Stomach (tissue), 9 donors: ENCODE measurements around the gene BCL2L11. TPM values are rescaled to one million over a fixed set of nuclear protein-coding genes. Genes with fewer than 3 reads are reported as not detected.

Source experiments
- DNase-seq, 2 donors: peaks; one replicate each; pipeline versions ENCODE4 v3.0.0 to v3.0.0-alpha.2; 2013 to 2019
- H3K27ac ChIP-seq, 5 donors: fragments of 200-600 bp in 4 of 5; sonication (generic) in 4 of 5; one replicate each; pipeline ENCODE4 v1.5.1; 2013 to 2019; ENCODE audit warnings: mild to moderate bottlenecking in 1 of 5, moderate library complexity in 1 of 5
- H3K27me3 ChIP-seq, 3 donors: fragments of 200-600 bp; sonication (generic); one replicate each; pipeline ENCODE4 v1.5.1; 2017 to 2019; ENCODE audit warnings: mixed run types in 1 of 3
- H3K36me3 ChIP-seq, 4 donors: fragments of 200-600 bp; sonication (generic); 1 replicate in 3 of 4; 2 replicates in 1 of 4; pipeline ENCODE4 v1.5.1; 2016 to 2019
- H3K4me1 ChIP-seq, 4 donors: fragments of 200-600 bp; sonication (generic); one replicate each; pipeline ENCODE4 v1.5.1; 2016 to 2019
- H3K4me3 ChIP-seq, 4 donors: fragments of 200-600 bp; sonication (generic) in 3 of 4; one replicate each; pipeline ENCODE4 v1.5.1; 2016 to 2019; ENCODE audit warnings: mild to moderate bottlenecking in 1 of 4
- H3K9me3 ChIP-seq, 4 donors: fragments of 200-600 bp; sonication (generic); one replicate each; pipeline ENCODE4 v1.5.1; 2016 to 2019
- EP300 ChIP-seq: sonication (generic); formaldehyde crosslinking; IDR thresholded peaks from one replicate; pipeline ENCODE4 v1.6.1; 2017; ENCODE audit warnings: antibody characterized with exemption
- POLR2A ChIP-seq, 4 donors: fragments of 450-650 bp; IDR thresholded peaks; one replicate each; pipeline ENCODE4 v1.6.1; 2016; ENCODE audit warnings: antibody characterized with exemption in 4 of 4, control low read depth in 2 of 4, mild to moderate bottlenecking in 1 of 4, moderate library complexity in 1 of 4
- POLR2AphosphoS5 ChIP-seq, 3 donors: sonication (generic); formaldehyde crosslinking; IDR thresholded peaks; one replicate each; pipeline ENCODE4 v1.6.1; 2016; ENCODE audit warnings: antibody characterized with exemption in 3 of 3
- WGBS, 5 donors: extraction: QIAGEN DNeasy Blood & Tissue Kit in 3 of 5; methylation state at CpG; one replicate each; pipeline versions ENCODE4 v1.1.5 to v1.1.7; 2013 to 2018; 5-methylcytosine and 5-hydroxymethylcytosine counted together
- intact Hi-C: fragments of 100-400 bp; cut with DNase I; formaldehyde crosslinking; loops from one replicate; pipeline ENCODE4 v1.15.1; 2023; ENCODE audit warnings: low total_unique reads
- polyA plus RNA-seq, 3 donors: library from polyadenylated mRNA; stranded (reverse); fragments of 200-250 nt; gene quantifications; one replicate each; pipeline ENCODE4 v1.2.3, GENCODE V29; 2013
- total RNA-seq, 5 donors: library from RNA; depleted of rRNA; stranded (reverse); fragments of >200 nt; gene quantifications; one replicate each; pipeline versions ENCODE4 v1.1.0 to v1.2.3, GENCODE V29; 2014 to 2016
- TF ChIP-seq, protein P1 (sequence below), 7 experiments: fragments of 450-650 bp in 4 of 7; fragments of 200-600 bp in 3 of 7; sonication (generic) in 3 of 7; IDR thresholded peaks; one replicate each; pipeline ENCODE4 v1.5.1; 2016 to 2019; ENCODE audit warnings: antibody characterized with exemption in 7 of 7, control low read depth in 2 of 7, mild to moderate bottlenecking in 1 of 7
- donor health status: healthy with polysubstance abuse.
- donor health status: Bipolar disorder and iron deficiency.
- donor health status: healthy.

BCL2L11 gene
- total and polyA plus RNA-seq, 8 donors: 0.29 to 41.2 (median 4.8) TPM

DNA sequence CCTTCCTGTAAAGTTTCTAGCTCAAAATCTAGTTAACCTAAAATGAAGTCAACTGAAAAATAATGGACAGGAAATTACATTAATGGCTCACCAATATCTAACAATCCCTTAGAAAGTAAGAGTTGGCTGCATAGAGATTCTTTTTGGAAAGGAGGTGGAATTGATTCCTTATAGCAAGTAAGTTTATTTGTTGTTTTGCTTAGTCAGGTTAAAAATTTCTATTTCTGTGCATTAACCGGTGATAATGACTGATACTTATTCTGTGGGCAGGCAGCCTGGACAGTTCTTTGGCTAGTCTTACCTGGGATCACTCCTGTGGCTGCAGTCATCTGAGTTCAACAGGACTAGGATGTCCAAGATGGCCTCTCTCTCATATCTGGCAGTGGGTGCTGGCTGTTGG is 6.9 kb upstream of the BCL2L11 start:
- H3K27ac ChIP-seq: no peak overlapping the region
- H3K9me3 ChIP-seq: no peaks in the 10 kb centered on the region
- intact Hi-C loops: loop anchor here (10.0 kb wide), 1 partner anchor 299 kb away; no protein-coding TSS in a partner anchor
- no peak overlapping the region for H3K4me3 ChIP-seq
- peaks cover 2 to 73% (median 23%) of the 10 kb centered on the region in 3 donors for H3K27me3 ChIP-seq
- 91 to 100% (median 93%) methylated on average over 1 of the region's 1 CpG for WGBS, 5 donors
- no peaks in the 10 kb centered on the region for H3K36me3 ChIP-seq
- DNase-seq: no peak
- TF ChIP-seq POLR2AphosphoS5 (IDR thresholded peaks at IDR 0.05) (no peak), EP300 (no peak), POLR2A (IDR thresholded peaks at IDR 0.05) (no peak)
- TF ChIP-seq, protein P1, sequence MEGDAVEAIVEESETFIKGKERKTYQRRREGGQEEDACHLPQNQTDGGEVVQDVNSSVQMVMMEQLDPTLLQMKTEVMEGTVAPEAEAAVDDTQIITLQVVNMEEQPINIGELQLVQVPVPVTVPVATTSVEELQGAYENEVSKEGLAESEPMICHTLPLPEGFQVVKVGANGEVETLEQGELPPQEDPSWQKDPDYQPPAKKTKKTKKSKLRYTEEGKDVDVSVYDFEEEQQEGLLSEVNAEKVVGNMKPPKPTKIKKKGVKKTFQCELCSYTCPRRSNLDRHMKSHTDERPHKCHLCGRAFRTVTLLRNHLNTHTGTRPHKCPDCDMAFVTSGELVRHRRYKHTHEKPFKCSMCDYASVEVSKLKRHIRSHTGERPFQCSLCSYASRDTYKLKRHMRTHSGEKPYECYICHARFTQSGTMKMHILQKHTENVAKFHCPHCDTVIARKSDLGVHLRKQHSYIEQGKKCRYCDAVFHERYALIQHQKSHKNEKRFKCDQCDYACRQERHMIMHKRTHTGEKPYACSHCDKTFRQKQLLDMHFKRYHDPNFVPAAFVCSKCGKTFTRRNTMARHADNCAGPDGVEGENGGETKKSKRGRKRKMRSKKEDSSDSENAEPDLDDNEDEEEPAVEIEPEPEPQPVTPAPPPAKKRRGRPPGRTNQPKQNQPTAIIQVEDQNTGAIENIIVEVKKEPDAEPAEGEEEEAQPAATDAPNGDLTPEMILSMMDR (IDR thresholded peaks at IDR 0.05): no peak
- peaks cover 18 to 23% (median 23%) of the 10 kb centered on the region in 4 donors for H3K4me1 ChIP-seq

DNA sequence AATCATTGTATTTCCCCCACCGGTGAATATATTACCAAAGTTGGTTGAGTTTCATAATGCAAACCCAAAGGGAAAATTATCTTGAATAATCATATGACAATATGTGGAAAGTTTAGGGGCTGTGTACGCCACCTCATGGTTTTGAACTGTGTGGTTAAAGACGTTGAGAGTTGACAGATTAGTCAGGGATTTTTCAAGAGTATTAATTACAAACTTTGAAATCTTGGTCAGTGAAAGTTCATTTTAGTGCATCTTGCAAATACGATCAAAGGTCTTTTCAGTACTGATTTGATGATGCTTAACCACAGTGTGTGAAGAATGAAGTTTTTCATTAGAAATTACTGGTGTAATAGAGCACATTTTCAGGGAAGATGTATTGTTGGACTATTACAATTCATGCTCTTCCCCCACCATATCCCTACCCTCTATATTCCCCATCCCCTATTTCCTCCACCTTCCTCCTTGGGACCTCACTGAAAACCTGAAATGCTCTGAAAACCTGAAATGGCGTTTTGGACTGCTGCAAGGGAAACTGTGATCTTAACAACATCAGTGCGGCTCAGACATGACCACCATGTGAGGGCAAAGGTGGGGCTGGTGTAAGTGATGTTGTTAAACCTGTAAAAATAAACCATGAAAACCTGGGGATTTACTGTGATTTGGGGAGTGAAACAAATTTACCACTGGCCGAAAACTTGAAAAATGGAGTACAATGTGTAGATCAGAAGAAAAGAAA is 4.5 kb upstream of the BCL2L11 start:
- TF ChIP-seq, protein P1 (IDR thresholded peaks at IDR 0.05): no peak
- TF ChIP-seq POLR2A (IDR thresholded peaks at IDR 0.05) (no peak), EP300 (no peak), POLR2AphosphoS5 (IDR thresholded peaks at IDR 0.05) (no peak)
- DNase-seq: no peak
- Histone ChIP-seq H3K27me3 (peaks cover 5 to 88% (median 34%) of the 10 kb centered on the region in 3 donors), H3K36me3 (no peaks in the 10 kb centered on the region), H3K4me3 (no peak overlapping the region), H3K27ac (no peak overlapping the region), H3K4me1 (peaks cover 32 to 43% (median 40%) of the 10 kb centered on the region in 4 donors), H3K9me3 (no peaks in the 10 kb centered on the region)
- intact Hi-C loops: loop anchor here (10.0 kb wide), 1 partner anchor 301 kb away; no protein-coding TSS in a partner anchor
- 66 to 71% (median 69%) methylated on average over 7 of the region's 7 CpGs for WGBS, 5 donors

DNA sequence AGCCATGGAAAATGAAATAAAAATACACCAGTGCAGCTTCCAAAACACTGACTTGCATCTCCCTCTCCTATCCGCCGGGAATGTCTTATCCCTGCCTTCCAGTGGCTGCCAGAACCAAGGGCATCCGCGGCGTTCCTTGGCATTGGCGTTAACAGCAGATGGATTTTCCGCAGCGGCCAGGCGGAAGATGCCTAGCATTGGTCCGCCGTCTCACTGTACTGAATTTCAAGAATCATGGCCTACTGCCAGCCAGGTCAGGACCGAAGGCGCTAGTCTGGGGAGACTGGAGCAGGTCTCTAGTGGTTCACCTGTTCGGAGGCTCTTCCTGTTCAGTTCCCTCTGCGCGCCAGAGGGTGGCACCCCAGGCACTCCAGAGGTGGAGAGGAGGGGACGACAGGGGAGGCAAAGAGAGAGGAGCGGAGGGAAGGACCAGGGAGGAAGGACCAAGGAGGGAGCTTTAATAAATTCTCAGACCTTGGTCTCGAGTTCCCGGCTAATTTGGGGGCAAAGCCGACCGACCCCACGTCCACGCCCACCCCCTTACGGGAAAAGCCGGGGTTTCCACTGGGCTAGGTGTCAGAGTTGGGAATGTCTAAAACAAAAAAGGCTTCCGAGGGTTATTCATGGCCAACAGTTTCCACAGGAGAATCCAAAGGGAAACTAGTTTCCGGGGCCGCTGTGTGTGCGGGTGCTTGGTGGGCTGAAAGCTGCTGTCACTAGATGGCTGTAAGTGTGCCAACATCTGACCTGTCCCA is 3.7 kb upstream of the BCL2L11 start:
- Histone ChIP-seq H3K36me3 (no peaks in the 10 kb centered on the region), H3K27ac (peak overlapping the region in 1 of 5 donors; percentile 44)
- 4 to 8% (median 6%) methylated on average over 26 to 30 of the region's 30 CpGs for WGBS, 5 donors

More for the DNA sequence above, 3.7 kb upstream of the BCL2L11 start:
- no peaks in the 10 kb centered on the region for H3K9me3 ChIP-seq
- intact Hi-C loops: loop anchor here (10.0 kb wide), 1 partner anchor 302 kb away; no protein-coding TSS in a partner anchor
- peak overlapping the region; percentile 37 to 89 (median 78) for H3K4me3 ChIP-seq
- peaks cover 5 to 79% (median 34%) of the 10 kb centered on the region in 3 donors for H3K27me3 ChIP-seq
- peak; percentile 82 to 93 for DNase-seq
- H3K4me1 ChIP-seq: peaks cover 36 to 51% (median 46%) of the 10 kb centered on the region in 4 donors
- TF ChIP-seq POLR2AphosphoS5 (IDR thresholded peaks at IDR 0.05): peak in 1 of 3 donors; percentile 22
- TF ChIP-seq, protein P1 (IDR thresholded peaks at IDR 0.05): peak in 5 of 7 experiments; percentile 75 to 90 (median 88)
- TF ChIP-seq POLR2A (IDR thresholded peaks at IDR 0.05): no peak
